K562 (cell line): ENCODE measurements around the gene RGS7. TPM values are rescaled to one million over a fixed set of nuclear protein-coding genes. Genes with fewer than 3 reads are reported as not detected.

ENCODE experiments used
- ATAC-seq: fragments of 200-7000 bp; cut with Tn5 transposase; 3 replicates; pipeline ENCODE4 v1.9.1; 2020; ENCODE audit warnings: moderate library complexity
- BruUV-seq: library from RNA; stranded (reverse); fragments of 400-500 nt; replicated peaks from 2 replicates; lab custom pipeline; 2021; lab: Mats Ljungman, UMichigan
- CTCF ChIA-PET: fragments of 300-600 bp; formaldehyde crosslinking; extraction: SDS; loops from one replicate; lab custom pipeline; 2021; ENCODE audit warnings: low intra/inter-chr PET ratio; lab: Yijun Ruan, JAX
- POLR2A ChIA-PET: fragments of 300-600, 350-650 bp; sonication (Branson Sonifier 250); formaldehyde crosslinking; extraction: SDS; loops from one replicate; lab custom pipeline; 2021; ENCODE audit warnings: antibody characterized with exemption, inconsistent platforms; lab: Yijun Ruan, JAX
- DNase-seq, 4 experiments: peaks; one replicate each; pipeline versions ENCODE4 v3.0.0 to v3.0.0-alpha.2; 2011 to 2018; ENCODE audit warnings: low spot score in 3 of 4, mixed read lengths in 3 of 4; ENCODE audit errors: extremely low read depth in 1 of 4
- FAIRE-seq: peaks from 2 replicates; lab custom pipeline; 2011; peaks lifted over from hg19 to GRCh38; lab: Jason Lieb, UNC
- H2AFZ ChIP-seq: 2 replicates; pipeline ENCODE4 v1.6.0; 2011; ENCODE audit warnings: low read depth, low read length, control low read depth, inconsistent platforms
- H3K27ac ChIP-seq: fragments of 200-600 bp; 3 replicates; pipeline ENCODE4 v1.8.0; 2011; ENCODE audit warnings: low read depth, mild to moderate bottlenecking, control low read depth, inconsistent platforms, low read length, moderate library complexity, mixed read lengths; ENCODE audit errors: extremely low read depth
- H3K27me3 ChIP-seq, 2 experiments: fragments of 300-600 bp in 1 of 2; 2 replicates in 1 of 2; 3 replicates in 1 of 2; pipeline versions ENCODE4 v1.6.0 to v1.8.0; 2011; ENCODE audit warnings: inconsistent platforms in 2 of 2, low read length in 2 of 2, mild to moderate bottlenecking in 1 of 2, mixed read lengths in 1 of 2, moderate library complexity in 1 of 2; ENCODE audit not compliant: control insufficient read depth in 2 of 2, insufficient read depth in 2 of 2
- H3K36me3 ChIP-seq: fragments of 300-600 bp; 3 replicates; pipeline ENCODE4 v1.8.0; 2011; ENCODE audit warnings: mild to moderate bottlenecking, low read length, inconsistent platforms; ENCODE audit not compliant: control insufficient read depth, insufficient read depth
- H3K4me1 ChIP-seq, 2 experiments: fragments of 200-600 bp in 1 of 2; replicated peaks in 1 of 2; 2 replicates in 1 of 2; 3 replicates in 1 of 2; pipeline versions ENCODE4 v1.5.1 to v1.8.0; 2011; ENCODE audit warnings: inconsistent platforms in 2 of 2, low read length in 2 of 2, mild to moderate bottlenecking in 1 of 2, mixed read lengths in 1 of 2, moderate library complexity in 1 of 2; ENCODE audit not compliant: control insufficient read depth in 2 of 2, insufficient read depth in 2 of 2
- H3K4me2 ChIP-seq: 2 replicates; pipeline ENCODE4 v1.6.1; 2011; ENCODE audit warnings: low read length, control low read depth, inconsistent platforms, mixed read lengths; ENCODE audit not compliant: insufficient read depth
- H3K4me3 ChIP-seq: fragments of 200-600 bp; sonication (generic), shearing (Covaris generic); 2 replicates; pipeline ENCODE4 v1.5.1; 2016; ENCODE audit warnings: control low read depth, inconsistent platforms
- H3K79me2 ChIP-seq: fragments of 200-600 bp; 3 replicates; pipeline ENCODE4 v1.8.0; 2011; ENCODE audit warnings: low read length, inconsistent platforms; ENCODE audit not compliant: control insufficient read depth, insufficient read depth
- H3K9ac ChIP-seq, 2 experiments: 2 replicates each; pipeline versions ENCODE4 v1.6.0 to v1.6.1; 2011; ENCODE audit warnings: low read depth in 2 of 2, low read length in 2 of 2, control low read depth in 1 of 2, inconsistent platforms in 1 of 2, mild to moderate bottlenecking in 1 of 2, mixed read lengths in 1 of 2; ENCODE audit not compliant: insufficient read depth in 1 of 2
- H3K9me1 ChIP-seq: one replicate; pipeline ENCODE4 v1.6.0; 2011; ENCODE audit warnings: inconsistent platforms, mild to moderate bottlenecking, low read length, moderate library complexity; ENCODE audit not compliant: control insufficient read depth, insufficient read depth
- H3K9me3 ChIP-seq: replicated peaks from 2 replicates; pipeline ENCODE4 v1.5.1; 2011; ENCODE audit warnings: low read depth, low read length, inconsistent platforms; ENCODE audit not compliant: control insufficient read depth, insufficient read depth
- H4K20me1 ChIP-seq: replicated peaks from 2 replicates; pipeline ENCODE4 v1.6.1; 2011; ENCODE audit warnings: low read length, inconsistent platforms, mixed read lengths; ENCODE audit not compliant: control insufficient read depth, insufficient read depth
- ASH1L ChIP-seq: fragments of 450-650 bp; IDR thresholded peaks from 2 replicates; pipeline ENCODE4 v1.6.1; 2018; ENCODE audit warnings: borderline replicate concordance, mild to moderate bottlenecking, low read depth; ENCODE audit not compliant: partially characterized antibody
- ETV1 ChIP-seq: fragments of 450-650 bp; conservative IDR thresholded peaks from 2 replicates; pipeline ENCODE4 v1.6.1; 2016; ENCODE audit warnings: missing genetic modification characterization, control low read depth, low read depth, missing compliant biosample characterization
- GATA2 ChIP-seq: sonication (generic); formaldehyde crosslinking; IDR thresholded peaks from 2 replicates; pipeline ENCODE4 v1.4.0; 2020; ENCODE audit warnings: mild to moderate bottlenecking, missing genetic modification reagents
- HIVEP1 ChIP-seq: fragments of 250-450 bp; sonication (Bioruptor Pico); IDR thresholded peaks from 2 replicates; pipeline ENCODE4 v1.4.0; 2020; ENCODE audit warnings: mild to moderate bottlenecking
- ILF3 ChIP-seq: fragments of 450-650 bp; IDR thresholded peaks from 2 replicates; pipeline ENCODE4 v1.6.1; 2018; ENCODE audit warnings: antibody characterized with exemption, mild to moderate bottlenecking, moderate library complexity, borderline replicate concordance
- MEF2A ChIP-seq: IDR thresholded peaks from 2 replicates; pipeline ENCODE4 v1.6.1; 2011; ENCODE audit warnings: low read depth, mild to moderate bottlenecking, low read length, moderate library complexity; ENCODE audit not compliant: control insufficient read depth
- RBBP5 ChIP-seq: fragments of 200-600 bp; sonication (generic); IDR thresholded peaks from 2 replicates; pipeline ENCODE4 v1.6.1; 2012; ENCODE audit warnings: borderline replicate concordance, mild to moderate bottlenecking, low read length, control low read depth, inconsistent platforms; ENCODE audit not compliant: insufficient read depth, poor library complexity, severe bottlenecking
- SIRT6 ChIP-seq: IDR thresholded peaks from one replicate; pipeline ENCODE4 v1.6.1; 2012; ENCODE audit warnings: low read depth, mild to moderate bottlenecking, control low read depth, inconsistent platforms, low read length, moderate library complexity
- TFAM ChIP-seq: fragments of 250-450 bp; sonication (Bioruptor Pico); conservative IDR thresholded peaks from 2 replicates; pipeline ENCODE4 v1.5.0; 2021; ENCODE audit warnings: mild to moderate bottlenecking, moderate library complexity
- ZBTB8A ChIP-seq: fragments of 450-650 bp; IDR thresholded peaks from 2 replicates; pipeline ENCODE4 v1.6.1; 2018; ENCODE audit warnings: mild to moderate bottlenecking, moderate library complexity; ENCODE audit not compliant: partially characterized antibody
- ZNF398 ChIP-seq: fragments of 250-450 bp; sonication (Bioruptor Pico); IDR thresholded peaks from 2 replicates; pipeline ENCODE4 v1.8.0; 2021; ENCODE audit warnings: moderate library complexity, mild to moderate bottlenecking, inconsistent platforms
- WGBS: fragments of 100-300 bp; shearing (Covaris generic); methylation state at CpG from one replicate; pipeline ENCODE4 v1.1.6; 2016; ENCODE audit warnings: low coverage, mixed read lengths; ENCODE audit not compliant: insufficient coverage; ENCODE audit errors: missing lambda C conversion rate; 5-methylcytosine and 5-hydroxymethylcytosine counted together
- in situ Hi-C: fragments of 300-500 bp; cut with MboI; formaldehyde crosslinking; loops from 4 replicates; pipeline ENCODE4 v1.15.0; 2018; ENCODE audit warnings: inconsistent platforms, mixed read lengths
- intact Hi-C: fragments of 100-400 bp; cut with micrococcal nuclease; formaldehyde crosslinking; loops from 2 replicates; pipeline ENCODE4 v1.14.2; 2022
- polyA plus RNA-seq, 8 experiments: library from polyadenylated mRNA; depleted of rRNA in 4 of 8; stranded (reverse) in 5 of 8; unstranded in 3 of 8; fragments of >200 nt; fragmentation: Nextera tagmentation in 2 of 8; fragmentation: Illumina TruSeq in 1 of 8; extraction: Ambion mirVana in 2 of 8; extraction: Trizol in 1 of 8; gene quantifications; 2 replicates each; pipeline versions ENCODE4 v1.2.1 to v1.2.3, GENCODE V29; 2011 to 2014; ENCODE audit warnings: inconsistent platforms in 1 of 8, missing spikeins in 1 of 8
- total RNA-seq, 7 experiments: library from RNA; depleted of rRNA in 6 of 7; stranded (reverse); fragments of >200 nt in 6 of 7; fragmentation: Illumina TruSeq in 2 of 7; extraction: Trizol in 2 of 7; gene quantifications; 2 replicates each; pipeline versions ENCODE4 v1.2.1 to v1.2.3, GENCODE V29; 2011 to 2021; ENCODE audit warnings: low replicate concordance in 1 of 7

RGS7 gene
- total and polyA plus RNA-seq, 9 of the 15 experiments (the other 6 are each of a cell fraction or from before 2014, with no cell fraction given): not detected

- no peaks in the 10 kb centered on the region for H3K36me3 ChIP-seq
- in situ Hi-C loops: no loop called here
- H4K20me1 ChIP-seq: no peaks in the 10 kb centered on the region
- 3% methylated on average over 3 of the region's 3 CpGs for WGBS
- no peak overlapping the region for H3K27ac ChIP-seq
- no peak for FAIRE-seq
- POLR2A ChIA-PET: no interaction called here
- no peak overlapping the region for H2AFZ ChIP-seq
- H3K4me1 ChIP-seq: no peaks in the 10 kb centered on the region
- H3K4me2 ChIP-seq: no peak overlapping the region
- no peak for TF ChIP-seq HIVEP1 (CRISPR knock-in tag)
- TF ChIP-seq MEF2A: no peak
- no peak for TF ChIP-seq SIRT6
- no peak for TF ChIP-seq ZBTB8A
- no peak for TF ChIP-seq ASH1L
- TF ChIP-seq ILF3: no peak
- TF ChIP-seq GATA2 (CRISPR knock-in tag): no peak
- no peak for TF ChIP-seq TFAM (CRISPR knock-in tag)
- no peak for TF ChIP-seq RBBP5
- no peak for TF ChIP-seq ETV1
- TF ChIP-seq ZNF398: no peak
- no peak for ATAC-seq
- H3K27me3 ChIP-seq: no peaks in the 10 kb centered on the region
- BruUV-seq: no TSS peak
- DNase-seq: no peak
- no peaks in the 10 kb centered on the region for H3K79me2 ChIP-seq
- CTCF ChIA-PET: no interaction called here
- H3K9ac ChIP-seq: no peak overlapping the region
- intact Hi-C loops: no loop called here
- H3K4me3 ChIP-seq: no peak overlapping the region
- peaks cover 2% of the 10 kb centered on the region; the same call in 1 of the 2 replicates for H3K9me3 ChIP-seq
- no peaks in the 10 kb centered on the region for H3K9me1 ChIP-seq
These were observed 295.9 kb downstream of the RGS7 start for GRCh38 chr1:241061062-241061461.
